Measurements from ENCODE around the gene CAMK2A. TPM values are rescaled to one million over a fixed set of nuclear protein-coding genes. Genes with fewer than 3 reads are reported as not detected.

CAMK2A gene
- total RNA-seq, 4 donors from 2014 or later: 1.2 TPM; not detected in 3

- H3K4me1 ChIP-seq: peaks cover 0 to 79% (median 14%) of the 10 kb centered on the region in 4 donors
- no peaks in the 10 kb centered on the region for H3K27me3 ChIP-seq
- H3K36me3 ChIP-seq: no peaks in the 10 kb centered on the region
- peak in 2 of 3 donors; percentile 88 to 91 for DNase-seq
- peak overlapping the region in 3 of 4 donors; percentile 57 to 95 (median 89) for H3K27ac ChIP-seq
- H3K4me3 ChIP-seq: no peak overlapping the region
- TF ChIP-seq, protein P1, sequence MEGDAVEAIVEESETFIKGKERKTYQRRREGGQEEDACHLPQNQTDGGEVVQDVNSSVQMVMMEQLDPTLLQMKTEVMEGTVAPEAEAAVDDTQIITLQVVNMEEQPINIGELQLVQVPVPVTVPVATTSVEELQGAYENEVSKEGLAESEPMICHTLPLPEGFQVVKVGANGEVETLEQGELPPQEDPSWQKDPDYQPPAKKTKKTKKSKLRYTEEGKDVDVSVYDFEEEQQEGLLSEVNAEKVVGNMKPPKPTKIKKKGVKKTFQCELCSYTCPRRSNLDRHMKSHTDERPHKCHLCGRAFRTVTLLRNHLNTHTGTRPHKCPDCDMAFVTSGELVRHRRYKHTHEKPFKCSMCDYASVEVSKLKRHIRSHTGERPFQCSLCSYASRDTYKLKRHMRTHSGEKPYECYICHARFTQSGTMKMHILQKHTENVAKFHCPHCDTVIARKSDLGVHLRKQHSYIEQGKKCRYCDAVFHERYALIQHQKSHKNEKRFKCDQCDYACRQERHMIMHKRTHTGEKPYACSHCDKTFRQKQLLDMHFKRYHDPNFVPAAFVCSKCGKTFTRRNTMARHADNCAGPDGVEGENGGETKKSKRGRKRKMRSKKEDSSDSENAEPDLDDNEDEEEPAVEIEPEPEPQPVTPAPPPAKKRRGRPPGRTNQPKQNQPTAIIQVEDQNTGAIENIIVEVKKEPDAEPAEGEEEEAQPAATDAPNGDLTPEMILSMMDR (IDR thresholded peaks at IDR 0.05): peak in 1 of 6 experiments; percentile 9
- TF ChIP-seq POLR2A (IDR thresholded peaks at IDR 0.05): peak in 1 of 2 donors; percentile 50
- no peaks in the 10 kb centered on the region for H3K9me3 ChIP-seq
These were observed 104.3 kb downstream of the CAMK2A start for GRCh38 chr5:150184990-150185912.

GRCh38 chr5:150184006-150184405, 105.6 kb downstream of the CAMK2A start:
- Histone ChIP-seq H3K4me1 (peaks cover 0 to 83% (median 24%) of the 10 kb centered on the region in 4 donors), H3K27ac (peak overlapping the region in 3 of 4 donors; percentile 57 to 95 (median 89))

GRCh38 chr5:150183436-150183835, 106.1 kb downstream of the CAMK2A start:
- H3K36me3 ChIP-seq: no peaks in the 10 kb centered on the region

More at GRCh38 chr5:150184006-150184405, 105.6 kb downstream of the CAMK2A start:
- DNase-seq: peak in 1 of 3 donors; percentile 46
- Histone ChIP-seq H3K4me3 (no peak overlapping the region), H3K9me3 (no peaks in the 10 kb centered on the region), H3K36me3 (no peaks in the 10 kb centered on the region), H3K27me3 (no peaks in the 10 kb centered on the region)
- TF ChIP-seq POLR2A (IDR thresholded peaks at IDR 0.05): no peak
- TF ChIP-seq, protein P1 (IDR thresholded peaks at IDR 0.05): no peak

GRCh38 chr5:150182774-150183173, 106.8 kb downstream of the CAMK2A start:
- H3K9me3 ChIP-seq: no peaks in the 10 kb centered on the region
- H3K27me3 ChIP-seq: no peaks in the 10 kb centered on the region
- peak overlapping the region in 3 of 4 donors; percentile 75 to 95 (median 89) for H3K27ac ChIP-seq
- peaks cover 0 to 92% (median 28%) of the 10 kb centered on the region in 4 donors for H3K4me1 ChIP-seq
- no peaks in the 10 kb centered on the region for H3K36me3 ChIP-seq
- H3K4me3 ChIP-seq: no peak overlapping the region
- DNase-seq: peak in 2 of 3 donors; percentile 61 to 64
- TF ChIP-seq, protein P1 (IDR thresholded peaks at IDR 0.05): no peak
- TF ChIP-seq POLR2A (IDR thresholded peaks at IDR 0.05): no peak

More at GRCh38 chr5:150183436-150183835, 106.1 kb downstream of the CAMK2A start:
- H3K4me3 ChIP-seq: no peak overlapping the region
- H3K4me1 ChIP-seq: peaks cover 0 to 85% (median 26%) of the 10 kb centered on the region in 4 donors
- H3K27me3 ChIP-seq: no peaks in the 10 kb centered on the region
- no peaks in the 10 kb centered on the region for H3K9me3 ChIP-seq
- no peak for TF ChIP-seq POLR2A (IDR thresholded peaks at IDR 0.05)
- TF ChIP-seq, protein P1 (IDR thresholded peaks at IDR 0.05): no peak
- H3K27ac ChIP-seq: peak overlapping the region in 3 of 4 donors; percentile 75 to 95 (median 89)
- peak in 1 of 3 donors; percentile 50 for DNase-seq

DNA sequence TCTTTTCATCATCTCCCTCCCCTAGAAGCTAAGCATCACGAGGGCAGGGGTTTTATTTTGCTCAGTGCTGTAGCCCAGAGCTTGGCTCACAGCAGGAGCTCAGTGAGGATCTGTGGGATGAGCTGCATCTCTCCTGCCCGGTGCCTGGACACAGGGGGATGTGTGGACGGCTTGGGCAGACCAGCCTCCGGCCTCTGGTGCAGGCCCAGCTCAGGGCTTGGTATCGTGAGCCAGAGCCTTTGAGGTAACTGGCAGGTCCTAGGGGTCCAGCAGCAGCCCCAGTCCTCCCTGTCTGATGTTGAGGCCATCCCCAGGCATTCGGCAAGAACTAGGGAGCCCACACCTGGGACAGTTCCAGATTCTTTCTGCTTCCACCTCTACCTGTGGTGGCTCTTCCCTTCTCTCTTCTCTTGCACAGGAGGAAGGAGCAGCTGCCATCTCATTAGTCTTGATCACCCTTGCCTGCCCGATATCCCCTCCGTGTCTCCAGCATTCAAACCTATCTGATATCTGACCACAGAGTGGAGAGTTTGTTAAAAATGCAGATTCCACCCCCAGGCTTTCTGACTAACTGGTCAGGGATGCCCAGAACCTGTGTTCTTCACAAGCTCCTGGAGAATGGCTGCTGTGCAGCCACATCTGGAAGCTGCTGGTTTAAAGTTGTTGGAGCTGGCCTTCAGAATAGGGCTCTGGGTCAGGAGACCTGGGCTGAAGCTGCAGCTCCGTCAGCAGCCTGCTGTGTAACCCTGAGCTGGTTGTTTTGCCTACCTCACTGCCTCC, 107.6 kb downstream of the CAMK2A start:
- no peak overlapping the region for H3K4me3 ChIP-seq
- no peaks in the 10 kb centered on the region for H3K9me3 ChIP-seq
- no peak for TF ChIP-seq POLR2A (IDR thresholded peaks at IDR 0.05)
- TF ChIP-seq, protein P1 (IDR thresholded peaks at IDR 0.05): no peak
- H3K27me3 ChIP-seq: no peaks in the 10 kb centered on the region
- peaks cover 0 to 94% (median 26%) of the 10 kb centered on the region in 4 donors for H3K4me1 ChIP-seq
- peak in 1 of 3 donors; percentile 49 for DNase-seq
- no peaks in the 10 kb centered on the region for H3K36me3 ChIP-seq
- H3K27ac ChIP-seq: peak overlapping the region in 3 of 4 donors; percentile 75 to 95 (median 89)

Measured in Peyer's patch (tissue), 4 donors.